ENCODE results near the gene UTP25. TPM values are rescaled to one million over a fixed set of nuclear protein-coding genes. Genes with fewer than 3 reads are reported as not detected.

The UTP25 gene
- total and polyA plus RNA-seq, 12 donors = 2.2 to 11.6 (median 7.8) TPM

DNA sequence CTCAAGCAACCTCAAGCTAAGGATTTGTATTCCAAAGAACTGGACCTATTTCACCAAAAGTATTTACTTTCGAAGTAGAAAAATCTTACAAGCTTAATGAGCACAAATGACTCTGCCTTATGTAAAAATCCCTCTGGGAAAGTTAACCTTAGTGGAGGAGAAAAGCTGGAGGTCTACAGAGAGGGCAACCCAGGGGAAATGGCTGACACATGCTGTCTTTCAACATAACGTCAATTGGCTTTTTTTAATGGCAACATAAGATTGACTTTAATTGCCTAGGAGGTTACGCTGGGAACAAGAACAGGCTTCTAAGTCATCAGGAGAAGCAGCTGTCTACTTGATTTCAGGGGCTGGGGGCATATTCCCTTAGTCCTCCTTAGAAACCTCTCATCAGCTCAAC is 52.3 kb downstream of the UTP25 start:
- DNase-seq = no peak
- Histone ChIP-seq H3K4me1 (replicated peaks in 1 of 2) (peaks cover 7 to 8% of the 10 kb centered on the region in 2 donors), H3K9me3 (replicated peaks in 1 of 3) (no peaks in the 10 kb centered on the region), H3K4me3 (no peak overlapping the region), H3K27me3 (no peaks in the 10 kb centered on the region), H3K27ac (no peak overlapping the region), H3K36me3 (replicated peaks in 1 of 2) (no peaks in the 10 kb centered on the region)
- TF ChIP-seq POLR2A (IDR thresholded peaks at IDR 0.05) = no peak
- no peak for TF ChIP-seq CTCF (IDR thresholded peaks at IDR 0.05)
- intact Hi-C loops (cut with DNase I) = no loop called here
- WGBS, 4 donors = 66 to 71% (median 69%) methylated on average over 3 of the region's 3 CpGs

DNA sequence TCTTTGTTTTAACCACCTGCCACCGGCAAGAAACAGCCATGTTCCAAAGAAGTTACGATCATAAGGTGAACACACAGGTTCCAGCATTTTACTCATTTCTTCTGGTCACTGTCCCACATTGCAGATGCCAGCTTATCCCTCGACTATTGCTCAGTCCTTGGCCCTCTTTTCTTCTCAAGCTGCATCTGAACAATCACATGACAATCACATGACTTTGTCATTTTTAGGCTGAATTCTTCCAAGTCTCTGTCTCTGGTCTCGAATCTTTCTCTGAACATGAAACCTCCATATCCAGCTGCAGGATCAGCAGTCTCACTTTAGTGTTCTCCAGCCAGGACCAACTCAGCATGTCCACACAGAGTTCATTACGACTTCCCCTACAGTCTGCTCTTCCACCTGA is 53.8 kb downstream of the UTP25 start:
- TF ChIP-seq CTCF (IDR thresholded peaks at IDR 0.05) = no peak
- no peak for TF ChIP-seq POLR2A (IDR thresholded peaks at IDR 0.05)
- Histone ChIP-seq H3K4me1 (replicated peaks in 1 of 2) (peaks cover 8 to 9% of the 10 kb centered on the region in 2 donors), H3K36me3 (replicated peaks in 1 of 2) (no peaks in the 10 kb centered on the region), H3K4me3 (no peak overlapping the region), H3K27ac (no peak overlapping the region), H3K27me3 (no peaks in the 10 kb centered on the region), H3K9me3 (replicated peaks in 1 of 3) (no peaks in the 10 kb centered on the region)
- WGBS, 4 donors = 66 to 78% (median 76%) methylated on average over 5 of the region's 5 CpGs
- intact Hi-C loops (cut with DNase I) = no loop called here
- DNase-seq = no peak

GRCh38 chr1:209882286-209882685 is 54.5 kb downstream of the UTP25 start:
- no peak overlapping the region for H3K4me3 ChIP-seq
- peaks cover 8 to 9% of the 10 kb centered on the region in 2 donors for H3K4me1 ChIP-seq (replicated peaks in 1 of 2)
- intact Hi-C loops (cut with DNase I) = no loop called here
- H3K9me3 ChIP-seq (replicated peaks in 1 of 3) = no peaks in the 10 kb centered on the region
- no peak overlapping the region for H3K27ac ChIP-seq
- WGBS, 4 donors = 64 to 76% (median 70%) methylated on average over 3 of the region's 3 CpGs
- DNase-seq = no peak
- no peaks in the 10 kb centered on the region for H3K36me3 ChIP-seq (replicated peaks in 1 of 2)
- no peaks in the 10 kb centered on the region for H3K27me3 ChIP-seq
- no peak for TF ChIP-seq CTCF (IDR thresholded peaks at IDR 0.05)

- Histone ChIP-seq H3K4me3 (no peak overlapping the region), H3K9me3 (replicated peaks in 1 of 3) (no peaks in the 10 kb centered on the region), H3K4me1 (replicated peaks in 1 of 2) (peaks cover 8 to 9% of the 10 kb centered on the region in 2 donors), H3K36me3 (replicated peaks in 1 of 2) (no peaks in the 10 kb centered on the region), H3K27me3 (no peaks in the 10 kb centered on the region), H3K27ac (no peak overlapping the region)
- WGBS, 4 donors = 55 to 78% (median 61%) methylated on average over 2 of the region's 2 CpGs
- no peak for TF ChIP-seq POLR2A (IDR thresholded peaks at IDR 0.05)
- no peak for TF ChIP-seq CTCF (IDR thresholded peaks at IDR 0.05)
- intact Hi-C loops (cut with DNase I) = no loop called here
- DNase-seq = no peak
These were observed 55.2 kb downstream of the UTP25 start for GRCh38 chr1:209882942-209883340.

All from adrenal gland (tissue), 12 donors.